OCI-LY7 (cell line): ENCODE data around the gene PRRG3. TPM values are rescaled to one million over a fixed set of nuclear protein-coding genes. Genes with fewer than 3 reads are reported as not detected.
A peak's percentile ranks its signal among the peaks of the same experiment; 100 is the strongest.

Experiments used
- BruUV-seq: library from RNA; stranded (reverse); fragments of 400-500 nt; replicated peaks from 2 replicates; lab custom pipeline; 2021; lab: Mats Ljungman, UMichigan
- CTCF ChIA-PET: fragments of 300-600 bp; sonication (Branson Sonifier 250); formaldehyde crosslinking; loops from one replicate; lab custom pipeline; 2022; ENCODE audit warnings: antibody characterized with exemption; ENCODE audit not compliant: unreplicated experiment; lab: Charles Lee
- POLR2A ChIA-PET: fragments of 300-600 bp; sonication (Branson Sonifier 250); formaldehyde crosslinking; loops from one replicate; lab custom pipeline; 2022; ENCODE audit warnings: antibody characterized with exemption; lab: Charles Lee
- DNase-seq: peaks from one replicate; pipeline ENCODE4 v3.0.0-alpha.2; 2015; ENCODE audit warnings: low spot score
- H2AFZ ChIP-seq: fragments of 200-600 bp; sonication (generic), shearing (Covaris generic); 2 replicates; pipeline ENCODE4 v1.6.1; 2014; ENCODE audit warnings: mild to moderate bottlenecking, antibody characterized with exemption, low read length, moderate library complexity
- H3K27ac ChIP-seq: fragments of 200-600 bp; sonication (generic); 2 replicates; pipeline ENCODE4 v1.5.1; 2014; ENCODE audit warnings: mixed run types, low read depth, mild to moderate bottlenecking, moderate library complexity, low read length, inconsistent platforms; ENCODE audit not compliant: poor library complexity, severe bottlenecking
- H3K36me3 ChIP-seq: fragments of 200-600 bp; sonication (generic); 2 replicates; pipeline ENCODE4 v1.6.1; 2014; ENCODE audit warnings: mild to moderate bottlenecking, antibody characterized with exemption, low read length, moderate library complexity, mixed read lengths; ENCODE audit not compliant: insufficient read depth
- H3K4me1 ChIP-seq: fragments of 200-600 bp; sonication (generic); 2 replicates; pipeline ENCODE4 v1.5.1; 2014; ENCODE audit warnings: mild to moderate bottlenecking, low read length; ENCODE audit not compliant: insufficient read depth, poor library complexity, severe bottlenecking
- H3K4me2 ChIP-seq: fragments of 200-600 bp; sonication (generic); 2 replicates; pipeline ENCODE4 v1.6.1; 2014; ENCODE audit warnings: mild to moderate bottlenecking, low read length
- H3K4me3 ChIP-seq: fragments of 200-600 bp; sonication (generic); 2 replicates; pipeline ENCODE4 v1.5.1; 2014; ENCODE audit warnings: mild to moderate bottlenecking, low read depth, low read length; ENCODE audit not compliant: poor library complexity, severe bottlenecking
- H3K79me2 ChIP-seq: fragments of 200-600 bp; sonication (generic); 2 replicates; pipeline ENCODE4 v1.6.1; 2016; ENCODE audit warnings: low read depth, mild to moderate bottlenecking, low read length, moderate library complexity, mixed read lengths; ENCODE audit not compliant: insufficient read depth
- H3K9me2 ChIP-seq: fragments of 200-600 bp; sonication (generic); 2 replicates; pipeline ENCODE4 v1.6.1; 2016; ENCODE audit warnings: mild to moderate bottlenecking, low read length, mixed read lengths; ENCODE audit not compliant: insufficient read depth
- H3K9me3 ChIP-seq: fragments of 200-600 bp; sonication (generic); 2 replicates; pipeline ENCODE4 v1.6.1; 2014; ENCODE audit warnings: mild to moderate bottlenecking, mixed run types, low read length, mixed read lengths
- H4K20me1 ChIP-seq: fragments of 200-600 bp; sonication (generic); 2 replicates; pipeline ENCODE4 v1.6.1; 2014; ENCODE audit warnings: mild to moderate bottlenecking, antibody characterized with exemption, low read length, moderate library complexity, mixed read lengths; ENCODE audit not compliant: insufficient read depth
- CTCF ChIP-seq: fragments of 200-600 bp; sonication (generic); conservative IDR thresholded peaks from 2 replicates; pipeline ENCODE4 v1.5.1; 2014; ENCODE audit warnings: mild to moderate bottlenecking, antibody characterized with exemption, low read length, moderate library complexity, mixed read lengths
- EZH2phosphoT487 ChIP-seq: fragments of 200-600 bp; sonication (generic); IDR thresholded peaks from 2 replicates; pipeline ENCODE4 v1.6.1; 2018; ENCODE audit warnings: low read depth, borderline replicate concordance, mild to moderate bottlenecking, mixed run types, antibody characterized with exemption, low read length, moderate library complexity, mixed read lengths
- intact Hi-C: fragments of 100-400 bp; cut with micrococcal nuclease; formaldehyde crosslinking; loops from one replicate; pipeline ENCODE4 v1.10.0; 2022; ENCODE audit not compliant: unreplicated experiment
- total RNA-seq, 2 experiments: library from RNA; depleted of rRNA in 1 of 2; stranded (reverse); fragments of >200 nt in 1 of 2; shearing (Covaris generic) in 1 of 2; gene quantifications; 2 replicates each; pipeline ENCODE4 v1.2.3, GENCODE V29; 2014 to 2022

The PRRG3 gene
- total RNA-seq, 2 experiments from 2014 or later, result not detected

GRCh38 chrX:151676196-151676595 is 19.1 kb upstream of the PRRG3 start:
- no peak for TF ChIP-seq CTCF
- TF ChIP-seq EZH2phosphoT487, result no peak
- H3K27ac ChIP-seq, result no peak overlapping the region
- ChIA-PET CTCF (no interaction called here), POLR2A (no interaction called here)
- H3K4me3 ChIP-seq, result no peak overlapping the region
- no TSS peak for BruUV-seq
- no peaks in the 10 kb centered on the region for H3K9me3 ChIP-seq
- no peak for DNase-seq
- H2AFZ ChIP-seq, result no peak overlapping the region
- no peaks in the 10 kb centered on the region for H3K79me2 ChIP-seq
- no peaks in the 10 kb centered on the region for H4K20me1 ChIP-seq
- no peaks in the 10 kb centered on the region for H3K9me2 ChIP-seq
- H3K36me3 ChIP-seq, result no peaks in the 10 kb centered on the region
- intact Hi-C loops, result no loop called here
- no peak overlapping the region for H3K4me2 ChIP-seq
- H3K4me1 ChIP-seq, result no peaks in the 10 kb centered on the region

- TF ChIP-seq CTCF (no peak), EZH2phosphoT487 (no peak)
- CTCF ChIA-PET, result no interaction called here
- no peak for DNase-seq
- Histone ChIP-seq H3K4me2 (no peak overlapping the region), H4K20me1 (no peaks in the 10 kb centered on the region), H3K9me3 (no peaks in the 10 kb centered on the region), H2AFZ (no peak overlapping the region), H3K36me3 (no peaks in the 10 kb centered on the region), H3K4me1 (no peaks in the 10 kb centered on the region), H3K9me2 (no peaks in the 10 kb centered on the region), H3K4me3 (no peak overlapping the region), H3K79me2 (no peaks in the 10 kb centered on the region), H3K27ac (no peak overlapping the region)
- POLR2A ChIA-PET, result no interaction called here
- no TSS peak for BruUV-seq
- intact Hi-C loops, result no loop called here
Measured at GRCh38 chrX:151679798-151680402, 15.4 kb upstream of the PRRG3 start.

- ChIA-PET CTCF (no interaction called here), POLR2A (no interaction called here)
- Histone ChIP-seq H3K4me2 (no peak overlapping the region), H2AFZ (no peak overlapping the region), H3K4me3 (no peak overlapping the region), H3K9me2 (no peaks in the 10 kb centered on the region), H3K79me2 (no peaks in the 10 kb centered on the region), H3K36me3 (no peaks in the 10 kb centered on the region), H3K9me3 (no peaks in the 10 kb centered on the region), H3K4me1 (no peaks in the 10 kb centered on the region), H4K20me1 (no peaks in the 10 kb centered on the region), H3K27ac (no peak overlapping the region)
- no peak for TF ChIP-seq EZH2phosphoT487
- peak; percentile 71 for TF ChIP-seq CTCF
- DNase-seq, result peak; percentile 44
- intact Hi-C loops, result loop anchor here (1.0 kb wide), 1 partner anchor 530 kb away; no protein-coding TSS in a partner anchor
- no TSS peak for BruUV-seq
Measured at GRCh38 chrX:151680805-151681204, 14.5 kb upstream of the PRRG3 start.
